Glutamatergic neuron (in vitro differentiated cells): ENCODE data around the gene FBN2. TPM values are rescaled to one million over a fixed set of nuclear protein-coding genes. Genes with fewer than 3 reads are reported as not detected.
A peak's percentile ranks its signal among the peaks of the same experiment; 100 is the strongest.

Experiments used
- DNase-seq: peaks from one replicate; pipeline ENCODE4 v3.0.0; 2022
- H3K27ac Mint-ChIP-seq: one replicate; pipeline ENCODE4 v1.8.0; 2020; ENCODE audit warnings: mild to moderate bottlenecking, mixed read lengths, inconsistent platforms; ENCODE audit not compliant: unreplicated experiment
- H3K27me3 Mint-ChIP-seq: one replicate; pipeline ENCODE4 v1.8.0; 2020; ENCODE audit warnings: mild to moderate bottlenecking, moderate library complexity, mixed read lengths, inconsistent platforms; ENCODE audit not compliant: unreplicated experiment
- H3K36me3 Mint-ChIP-seq: one replicate; pipeline ENCODE4 v1.8.0; 2020; ENCODE audit warnings: mild to moderate bottlenecking, mixed read lengths, inconsistent platforms; ENCODE audit not compliant: unreplicated experiment
- H3K4me1 Mint-ChIP-seq: one replicate; pipeline ENCODE4 v1.8.0; 2020; ENCODE audit warnings: mild to moderate bottlenecking, low read depth, mixed read lengths, inconsistent platforms; ENCODE audit not compliant: unreplicated experiment
- H3K4me3 Mint-ChIP-seq: one replicate; pipeline ENCODE4 v1.8.0; 2020; ENCODE audit warnings: mild to moderate bottlenecking, mixed read lengths, inconsistent platforms; ENCODE audit not compliant: unreplicated experiment
- H3K9me3 Mint-ChIP-seq: one replicate; pipeline ENCODE4 v1.8.0; 2020; ENCODE audit warnings: mild to moderate bottlenecking, moderate library complexity, mixed read lengths, inconsistent platforms; ENCODE audit not compliant: unreplicated experiment
- total RNA-seq: library from RNA; stranded (reverse); fragmentation: NEBNext Ultra II Directional; extraction: Animal tissue kit (Norgen Biotek cat#: 25700); gene quantifications from one replicate; pipeline ENCODE4 v1.2.1, GENCODE V29; 2021; ENCODE audit not compliant: unreplicated experiment
- TF ChIP-seq, protein P1 (sequence below): fragments of 200-600 bp; sonication (generic); IDR thresholded peaks from one replicate; pipeline ENCODE4 v1.5.0; 2021; ENCODE audit not compliant: partially characterized antibody, unreplicated experiment

FBN2 gene
- total RNA-seq, 1 donor from 2014 or later: 0.86 TPM

DNA sequence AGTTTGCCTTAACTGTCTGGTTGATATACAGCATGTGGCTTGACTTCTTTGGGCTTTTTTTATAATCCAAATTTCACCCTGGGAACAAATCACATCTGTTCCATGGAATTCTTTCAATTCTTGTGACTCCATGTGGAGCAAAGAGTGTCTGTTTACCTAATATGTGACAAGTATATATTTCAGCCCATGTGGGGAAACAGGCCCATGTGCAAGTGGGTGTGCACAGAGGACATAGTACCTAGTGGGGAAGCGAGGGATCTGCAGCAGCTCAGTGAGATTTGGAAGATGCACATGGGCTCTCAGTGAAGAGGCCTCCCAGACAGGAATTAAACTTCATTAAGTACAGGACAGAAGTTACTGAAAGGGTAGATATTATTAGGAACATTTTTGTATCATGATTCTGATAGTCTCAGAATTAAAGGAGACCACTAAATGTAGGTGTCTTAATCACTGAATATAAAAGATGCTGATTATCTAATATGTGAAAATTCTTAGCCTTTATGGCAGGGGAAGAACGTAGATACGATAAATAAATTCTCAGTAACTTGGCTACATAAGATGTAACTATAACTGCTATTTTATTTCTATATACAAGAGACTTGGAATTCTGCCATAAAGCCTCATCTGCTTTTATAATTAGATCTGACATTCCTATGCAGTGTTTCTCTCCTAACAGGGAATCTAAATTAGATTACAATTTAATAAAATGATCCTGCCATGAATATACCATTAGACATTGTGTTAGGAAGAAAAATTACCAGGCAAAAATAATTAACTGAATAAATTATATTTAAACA is 273.3 kb downstream of the FBN2 start:
- Mint-ChIP-seq H3K27me3 (peaks cover 3% of the 10 kb centered on the region), H3K27ac (no peak overlapping the region), H3K4me1 (peaks cover 8% of the 10 kb centered on the region), H3K36me3 (no peaks in the 10 kb centered on the region), H3K4me3 (no peak overlapping the region), H3K9me3 (peaks cover 2% of the 10 kb centered on the region)
- TF ChIP-seq, protein P1, sequence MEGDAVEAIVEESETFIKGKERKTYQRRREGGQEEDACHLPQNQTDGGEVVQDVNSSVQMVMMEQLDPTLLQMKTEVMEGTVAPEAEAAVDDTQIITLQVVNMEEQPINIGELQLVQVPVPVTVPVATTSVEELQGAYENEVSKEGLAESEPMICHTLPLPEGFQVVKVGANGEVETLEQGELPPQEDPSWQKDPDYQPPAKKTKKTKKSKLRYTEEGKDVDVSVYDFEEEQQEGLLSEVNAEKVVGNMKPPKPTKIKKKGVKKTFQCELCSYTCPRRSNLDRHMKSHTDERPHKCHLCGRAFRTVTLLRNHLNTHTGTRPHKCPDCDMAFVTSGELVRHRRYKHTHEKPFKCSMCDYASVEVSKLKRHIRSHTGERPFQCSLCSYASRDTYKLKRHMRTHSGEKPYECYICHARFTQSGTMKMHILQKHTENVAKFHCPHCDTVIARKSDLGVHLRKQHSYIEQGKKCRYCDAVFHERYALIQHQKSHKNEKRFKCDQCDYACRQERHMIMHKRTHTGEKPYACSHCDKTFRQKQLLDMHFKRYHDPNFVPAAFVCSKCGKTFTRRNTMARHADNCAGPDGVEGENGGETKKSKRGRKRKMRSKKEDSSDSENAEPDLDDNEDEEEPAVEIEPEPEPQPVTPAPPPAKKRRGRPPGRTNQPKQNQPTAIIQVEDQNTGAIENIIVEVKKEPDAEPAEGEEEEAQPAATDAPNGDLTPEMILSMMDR: no peak
- DNase-seq: no peak

DNA sequence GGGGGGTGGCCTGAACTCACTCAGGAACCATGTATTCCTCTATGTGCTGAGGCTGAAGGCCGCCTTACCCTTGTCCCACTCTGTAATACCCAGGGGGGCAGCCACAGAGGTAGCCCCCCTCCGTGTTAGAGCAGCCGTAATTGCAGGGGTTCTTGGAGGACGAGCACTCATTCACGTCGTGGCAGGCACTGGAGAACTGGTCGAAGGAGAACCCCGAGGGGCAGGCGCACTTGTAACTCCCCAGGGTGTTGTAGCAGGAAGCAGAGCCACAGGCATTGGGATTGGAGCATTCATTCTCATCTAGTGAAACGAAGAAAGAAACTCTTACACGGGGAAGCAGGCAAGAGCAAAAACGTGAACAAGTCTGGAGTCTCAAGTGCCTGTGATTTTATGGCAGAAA is 274.7 kb downstream of the FBN2 start:
- Mint-ChIP-seq H3K36me3 (no peaks in the 10 kb centered on the region), H3K27me3 (peaks cover 3% of the 10 kb centered on the region), H3K4me1 (peaks cover 11% of the 10 kb centered on the region), H3K27ac (no peak overlapping the region), H3K9me3 (peaks cover 2% of the 10 kb centered on the region), H3K4me3 (no peak overlapping the region)
- peak; percentile 55 for DNase-seq
- TF ChIP-seq, protein P1: no peak

DNA sequence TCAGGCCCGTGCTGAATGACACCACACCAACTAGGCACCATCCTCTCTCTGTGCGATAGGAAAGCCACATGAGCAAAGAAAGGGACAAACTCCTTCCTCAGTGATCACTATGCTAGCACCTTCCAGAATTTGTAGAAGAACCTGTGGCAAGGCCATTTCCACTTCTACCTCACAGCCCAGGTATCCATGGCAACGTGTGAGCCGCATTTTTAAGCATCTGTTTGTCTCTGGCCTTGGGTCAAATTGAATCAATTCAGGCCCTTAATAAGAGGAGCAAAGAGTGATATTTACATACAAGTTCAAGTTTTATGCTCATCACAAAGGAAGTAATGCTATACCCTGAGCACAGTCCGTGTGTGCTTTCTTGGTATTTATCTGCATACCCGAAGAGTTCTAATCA is 275.1 kb downstream of the FBN2 start:
- Mint-ChIP-seq H3K36me3 (no peaks in the 10 kb centered on the region), H3K9me3 (peaks cover 2% of the 10 kb centered on the region), H3K27me3 (peaks cover 3% of the 10 kb centered on the region), H3K27ac (no peak overlapping the region), H3K4me1 (peaks cover 11% of the 10 kb centered on the region), H3K4me3 (no peak overlapping the region)
- DNase-seq: no peak
- TF ChIP-seq, protein P1: no peak

DNA sequence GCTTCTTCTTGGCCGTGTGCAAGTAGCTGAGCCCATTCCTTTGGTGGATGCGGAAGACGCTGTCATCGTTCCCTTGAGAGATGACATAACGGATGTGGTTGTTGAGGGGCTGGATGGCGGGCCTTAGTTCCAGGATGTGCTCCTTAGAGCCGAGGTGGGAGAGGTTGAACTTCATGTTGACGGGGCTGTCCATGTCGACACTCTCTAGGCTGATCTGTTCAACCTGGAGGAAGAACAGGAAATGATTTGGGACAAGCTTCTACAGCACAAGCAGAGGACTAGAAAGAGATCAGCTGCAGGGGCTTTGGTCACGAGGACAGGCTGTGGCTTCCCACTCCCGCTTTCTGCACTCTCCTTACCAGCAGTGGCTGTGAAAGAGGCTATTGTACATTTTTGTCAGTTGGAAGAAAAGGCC is 278.4 kb downstream of the FBN2 start:
- no peak for DNase-seq
- H3K27ac Mint-ChIP-seq: no peak overlapping the region

DNA sequence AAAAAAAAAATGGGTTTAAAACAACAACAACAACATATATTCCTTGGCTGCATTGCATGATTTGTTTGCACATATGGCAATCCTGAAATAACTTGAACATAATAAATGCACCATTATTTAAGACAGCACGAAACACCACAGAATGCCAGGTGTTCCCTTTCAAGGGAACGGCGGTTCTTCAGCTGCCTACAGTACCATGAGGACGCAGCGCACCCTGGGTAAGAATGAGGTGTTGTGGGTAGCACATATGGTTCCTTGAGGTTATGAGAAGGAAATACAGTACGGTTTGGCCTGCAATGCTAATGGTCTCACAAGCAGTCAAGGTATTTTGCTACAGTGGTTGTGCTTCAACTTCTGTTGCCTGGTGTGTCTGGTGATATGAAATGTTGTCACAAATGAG is 279.7 kb downstream of the FBN2 start:
- Mint-ChIP-seq H3K36me3 (peaks cover 4% of the 10 kb centered on the region), H3K27me3 (no peaks in the 10 kb centered on the region), H3K4me3 (no peak overlapping the region), H3K9me3 (peaks cover under 1% of the 10 kb centered on the region), H3K27ac (no peak overlapping the region), H3K4me1 (peaks cover 10% of the 10 kb centered on the region)
- no peak for DNase-seq
- TF ChIP-seq, protein P1: no peak

More for the DNA sequence above, 278.4 kb downstream of the FBN2 start:
- TF ChIP-seq, protein P1: no peak
- H3K9me3 Mint-ChIP-seq: peaks cover 2% of the 10 kb centered on the region
- H3K36me3 Mint-ChIP-seq: peaks cover 4% of the 10 kb centered on the region
- peaks cover 11% of the 10 kb centered on the region for H3K4me1 Mint-ChIP-seq
- H3K27me3 Mint-ChIP-seq: no peaks in the 10 kb centered on the region
- no peak overlapping the region for H3K4me3 Mint-ChIP-seq
